GM12878 (cell line): ENCODE data around the gene NOP16. TPM values are rescaled to one million over a fixed set of nuclear protein-coding genes. Genes with fewer than 3 reads are reported as not detected.

Experiments used
- ATAC-seq: fragments of 200-7000 bp; cut with Tn5 transposase; 3 replicates; pipeline ENCODE4 v1.9.1; 2020; ENCODE audit warnings: mild to moderate bottlenecking, moderate library complexity
- BruUV-seq: library from RNA; stranded (reverse); fragments of 400-500 nt; replicated peaks from 2 replicates; lab custom pipeline; 2021; lab: Mats Ljungman, UMichigan
- CTCF ChIA-PET: fragments of 300-600 bp; sonication (Branson Sonifier 250); formaldehyde crosslinking; extraction: SDS; loops from one replicate; lab custom pipeline; 2021; ENCODE audit warnings: inconsistent platforms; lab: Yijun Ruan, JAX
- POLR2A ChIA-PET: fragments of 350-600 bp; formaldehyde crosslinking; extraction: SDS; loops from one replicate; lab custom pipeline; 2021; ENCODE audit warnings: inconsistent platforms; lab: Charles Lee
- RAD21 ChIA-PET: fragments of 300-600 bp; sonication (Branson Sonifier 250); formaldehyde crosslinking; loops from one replicate; lab custom pipeline; 2023; ENCODE audit warnings: antibody characterized with exemption; ENCODE audit not compliant: unreplicated experiment; lab: Charles Lee
- SMC1A ChIA-PET: fragments of 300-600 bp; sonication (Branson Sonifier 250); formaldehyde crosslinking; loops from one replicate; lab custom pipeline; 2023; ENCODE audit not compliant: unreplicated experiment, uncharacterized antibody; lab: Charles Lee
- DNase-seq: peaks from one replicate; pipeline ENCODE4 v3.0.0-alpha.2; 2011; ENCODE audit warnings: low read depth, low spot score
- FAIRE-seq: peaks from 3 replicates; lab custom pipeline; 2011; peaks lifted over from hg19 to GRCh38; lab: Jason Lieb, UNC
- H2AFZ ChIP-seq: 2 replicates; pipeline ENCODE4 v1.6.0; 2011; ENCODE audit warnings: low read depth, low read length, control low read depth; ENCODE audit not compliant: control insufficient read depth
- H3K27ac ChIP-seq: 2 replicates; pipeline ENCODE4 v1.5.1; 2011; ENCODE audit warnings: control low read depth; ENCODE audit not compliant: control insufficient read depth, insufficient read depth
- H3K27me3 ChIP-seq, 2 experiments: replicated peaks in 1 of 2; 2 replicates each; pipeline versions ENCODE4 v1.6.0 to v1.6.1; 2011; ENCODE audit warnings: low read length in 1 of 2; ENCODE audit not compliant: control insufficient read depth in 2 of 2, insufficient read depth in 2 of 2
- H3K36me3 ChIP-seq, 2 experiments: 2 replicates each; pipeline ENCODE4 v1.5.1; 2011; ENCODE audit warnings: low read length in 1 of 2; ENCODE audit not compliant: control insufficient read depth in 2 of 2, insufficient read depth in 2 of 2
- H3K4me1 ChIP-seq: 2 replicates; pipeline ENCODE4 v1.6.1; 2011; ENCODE audit warnings: mild to moderate bottlenecking, low read length, moderate library complexity, mixed read lengths; ENCODE audit not compliant: control insufficient read depth, insufficient read depth
- H3K4me2 ChIP-seq: 2 replicates; pipeline ENCODE4 v1.6.0; 2011; ENCODE audit warnings: control low read depth; ENCODE audit not compliant: control insufficient read depth, insufficient read depth
- H3K4me3 ChIP-seq: fragments of 200-600 bp; sonication (generic); 2 replicates; pipeline ENCODE4 v1.5.1; 2016
- H3K79me2 ChIP-seq: 2 replicates; pipeline ENCODE4 v1.6.0; 2011; ENCODE audit warnings: low read length; ENCODE audit not compliant: control insufficient read depth, insufficient read depth
- H3K9ac ChIP-seq: 2 replicates; pipeline ENCODE4 v1.8.0; 2011; ENCODE audit warnings: low read length, control low read depth, mixed read lengths; ENCODE audit not compliant: control insufficient read depth, insufficient read depth
- H3K9me3 ChIP-seq: replicated peaks from 3 replicates; pipeline ENCODE4 v1.5.1; 2011; ENCODE audit warnings: mild to moderate bottlenecking, low read length; ENCODE audit not compliant: control insufficient read depth, insufficient read depth
- H4K20me1 ChIP-seq: 2 replicates; pipeline ENCODE4 v1.6.0; 2011; ENCODE audit not compliant: control insufficient read depth, insufficient read depth
- JUNB ChIP-seq: IDR thresholded peaks from 2 replicates; pipeline ENCODE4 v1.6.1; 2016; ENCODE audit warnings: antibody characterized with exemption, mild to moderate bottlenecking
- NR2C1 ChIP-seq: fragments of 450-650 bp; IDR thresholded peaks from 2 replicates; pipeline ENCODE4 v1.6.1; 2017; ENCODE audit warnings: antibody characterized with exemption, mild to moderate bottlenecking, moderate library complexity
- POLR2AphosphoS5 ChIP-seq: IDR thresholded peaks from 2 replicates; pipeline ENCODE4 v1.6.1; 2011; ENCODE audit warnings: mild to moderate bottlenecking, low read length, inconsistent platforms
- RELA ChIP-seq: fragments of 450-650 bp; IDR thresholded peaks from 2 replicates; pipeline ENCODE4 v1.8.0; 2014; ENCODE audit warnings: borderline replicate concordance; ENCODE audit not compliant: partially characterized antibody
- ZNF274 ChIP-seq: IDR thresholded peaks from one replicate; pipeline ENCODE4 v1.8.0; 2011; ENCODE audit not compliant: insufficient read length, insufficient read depth
- WGBS: methylation state at CpG from one replicate; pipeline ENCODE4 v1.1.6; 2016; ENCODE audit warnings: low lambda C conversion rate; ENCODE audit not compliant: insufficient replicate concordance, insufficient coverage; ENCODE audit errors: missing lambda C conversion rate; 5-methylcytosine and 5-hydroxymethylcytosine counted together
- in situ Hi-C: fragments of 300-500 bp; cut with MboI; formaldehyde crosslinking; loops from 9 replicates; pipeline ENCODE4 v1.14.3; 2018; ENCODE audit warnings: mixed read lengths
- intact Hi-C: fragments of 100-400 bp; cut with micrococcal nuclease; formaldehyde crosslinking; loops from one replicate; pipeline ENCODE4 v1.14.2; 2022; ENCODE audit not compliant: unreplicated experiment
- polyA plus RNA-seq, 11 experiments: library from polyadenylated mRNA; depleted of rRNA in 4 of 11; unstranded in 6 of 11; stranded (reverse) in 5 of 11; fragments of >200 nt; fragmentation: Nextera tagmentation in 4 of 11; fragmentation: Illumina TruSeq in 1 of 11; extraction: Ambion mirVana in 4 of 11; extraction: Trizol in 1 of 11; gene quantifications; 1 replicate in 1 of 11; 2 replicates in 10 of 11; pipeline versions ENCODE4 v1.2.1 to v1.2.3, GENCODE V29; 2011 to 2016; ENCODE audit warnings: inconsistent platforms in 2 of 11, missing spikeins in 2 of 11, low read depth in 1 of 11
- total RNA-seq, 4 experiments: library from RNA; depleted of rRNA in 3 of 4; stranded (reverse); fragments of >200 nt in 3 of 4; fragmentation: Illumina TruSeq in 1 of 4; extraction: Trizol in 1 of 4; gene quantifications; 2 replicates each; pipeline versions ENCODE4 v1.2.1 to v1.2.3, GENCODE V29; 2013 to 2021
- TF ChIP-seq, protein P1 (sequence below): fragments of 450-650 bp; formaldehyde crosslinking; IDR thresholded peaks from 2 replicates; pipeline ENCODE4 v1.4.0; 2022; ENCODE audit warnings: mild to moderate bottlenecking, moderate library complexity
- TF ChIP-seq, protein P2 (sequence below): fragments of 450-650 bp; IDR thresholded peaks from 2 replicates; pipeline ENCODE4 v1.6.1; 2017; ENCODE audit warnings: mild to moderate bottlenecking, moderate library complexity
- TF ChIP-seq, protein P3 (sequence below): fragments of 450-650 bp; IDR thresholded peaks from 2 replicates; pipeline ENCODE4 v1.6.1; 2014; ENCODE audit warnings: mild to moderate bottlenecking

Gene NOP16
- total and polyA plus RNA-seq, 10 of the 15 experiments (the other 5 are each of a cell fraction or from before 2014, with no cell fraction given): 50.3 to 276 (median 116) TPM

DNA sequence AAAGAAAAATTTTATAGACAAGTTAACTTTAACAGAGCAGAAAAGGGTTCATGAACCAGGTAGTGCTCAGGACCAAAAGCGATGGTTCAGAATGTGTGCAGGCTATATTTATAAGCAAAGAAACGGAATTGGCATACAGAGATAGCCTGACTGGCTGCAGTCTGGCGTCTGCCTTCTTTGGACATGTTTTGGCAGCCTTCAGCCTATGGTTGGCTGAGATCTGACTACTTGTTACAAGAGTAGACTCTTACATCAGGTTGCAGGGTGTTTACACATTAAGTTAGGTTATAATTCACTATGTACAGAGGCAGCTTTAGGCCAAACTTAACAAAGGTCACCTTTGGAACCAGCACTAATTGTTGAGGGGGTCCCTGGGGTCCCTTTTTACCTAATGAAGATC lies 7.0 kb downstream of the NOP16 start:
- ATAC-seq (no peak), FAIRE-seq (no peak), DNase-seq (no peak)
- H3K4me2 ChIP-seq: no peak overlapping the region
- H3K79me2 ChIP-seq: peaks cover 15% of the 10 kb centered on the region
- ChIA-PET POLR2A (no interaction called here), SMC1A (interaction anchor here (1.0 kb wide), 1 partner anchor 54 kb away, joined by 3 read pairs; no protein-coding TSS in a partner anchor), CTCF (no interaction called here), RAD21 (no interaction called here)
- H3K9ac ChIP-seq: no peak overlapping the region
- no peaks in the 10 kb centered on the region; the same call in 2 of the 3 replicates for H3K9me3 ChIP-seq
- H2AFZ ChIP-seq: no peak overlapping the region
- WGBS: 98% methylated on average over 3 of the region's 3 CpGs
- in situ Hi-C loops: no loop called here
- BruUV-seq: no TSS peak
- peaks cover 21 to 25% of the 10 kb centered on the region in 2 experiments for H3K36me3 ChIP-seq
- peaks cover under 1% of the 10 kb centered on the region; the same call in 1 of the 2 replicates for H3K4me1 ChIP-seq
- H3K4me3 ChIP-seq: no peak overlapping the region
- no peak for TF ChIP-seq RELA
- TF ChIP-seq ZNF274: no peak
- no peak for TF ChIP-seq NR2C1
- TF ChIP-seq, protein P1, sequence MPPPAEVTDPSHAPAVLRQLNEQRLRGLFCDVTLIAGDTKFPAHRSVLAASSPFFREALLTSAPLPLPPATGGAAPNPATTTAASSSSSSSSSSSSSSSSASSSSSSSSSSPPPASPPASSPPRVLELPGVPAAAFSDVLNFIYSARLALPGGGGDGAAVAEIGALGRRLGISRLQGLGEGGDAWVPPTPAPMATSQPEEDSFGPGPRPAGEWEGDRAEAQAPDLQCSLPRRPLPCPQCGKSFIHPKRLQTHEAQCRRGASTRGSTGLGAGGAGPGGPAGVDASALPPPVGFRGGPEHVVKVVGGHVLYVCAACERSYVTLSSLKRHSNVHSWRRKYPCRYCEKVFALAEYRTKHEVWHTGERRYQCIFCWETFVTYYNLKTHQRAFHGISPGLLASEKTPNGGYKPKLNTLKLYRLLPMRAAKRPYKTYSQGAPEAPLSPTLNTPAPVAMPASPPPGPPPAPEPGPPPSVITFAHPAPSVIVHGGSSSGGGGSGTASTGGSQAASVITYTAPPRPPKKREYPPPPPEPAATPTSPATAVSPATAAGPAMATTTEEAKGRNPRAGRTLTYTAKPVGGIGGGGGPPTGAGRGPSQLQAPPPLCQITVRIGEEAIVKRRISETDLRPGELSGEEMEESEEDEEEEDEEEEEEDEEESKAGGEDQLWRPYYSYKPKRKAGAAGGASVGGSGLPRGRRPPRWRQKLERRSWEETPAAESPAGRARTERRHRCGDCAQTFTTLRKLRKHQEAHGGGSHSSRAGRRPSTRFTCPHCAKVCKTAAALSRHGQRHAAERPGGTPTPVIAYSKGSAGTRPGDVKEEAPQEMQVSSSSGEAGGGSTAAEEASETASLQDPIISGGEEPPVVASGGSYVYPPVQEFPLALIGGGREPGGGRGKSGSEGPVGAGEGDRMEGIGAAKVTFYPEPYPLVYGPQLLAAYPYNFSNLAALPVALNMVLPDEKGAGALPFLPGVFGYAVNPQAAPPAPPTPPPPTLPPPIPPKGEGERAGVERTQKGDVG: no peak
- TF ChIP-seq JUNB: no peak
- TF ChIP-seq, protein P2, sequence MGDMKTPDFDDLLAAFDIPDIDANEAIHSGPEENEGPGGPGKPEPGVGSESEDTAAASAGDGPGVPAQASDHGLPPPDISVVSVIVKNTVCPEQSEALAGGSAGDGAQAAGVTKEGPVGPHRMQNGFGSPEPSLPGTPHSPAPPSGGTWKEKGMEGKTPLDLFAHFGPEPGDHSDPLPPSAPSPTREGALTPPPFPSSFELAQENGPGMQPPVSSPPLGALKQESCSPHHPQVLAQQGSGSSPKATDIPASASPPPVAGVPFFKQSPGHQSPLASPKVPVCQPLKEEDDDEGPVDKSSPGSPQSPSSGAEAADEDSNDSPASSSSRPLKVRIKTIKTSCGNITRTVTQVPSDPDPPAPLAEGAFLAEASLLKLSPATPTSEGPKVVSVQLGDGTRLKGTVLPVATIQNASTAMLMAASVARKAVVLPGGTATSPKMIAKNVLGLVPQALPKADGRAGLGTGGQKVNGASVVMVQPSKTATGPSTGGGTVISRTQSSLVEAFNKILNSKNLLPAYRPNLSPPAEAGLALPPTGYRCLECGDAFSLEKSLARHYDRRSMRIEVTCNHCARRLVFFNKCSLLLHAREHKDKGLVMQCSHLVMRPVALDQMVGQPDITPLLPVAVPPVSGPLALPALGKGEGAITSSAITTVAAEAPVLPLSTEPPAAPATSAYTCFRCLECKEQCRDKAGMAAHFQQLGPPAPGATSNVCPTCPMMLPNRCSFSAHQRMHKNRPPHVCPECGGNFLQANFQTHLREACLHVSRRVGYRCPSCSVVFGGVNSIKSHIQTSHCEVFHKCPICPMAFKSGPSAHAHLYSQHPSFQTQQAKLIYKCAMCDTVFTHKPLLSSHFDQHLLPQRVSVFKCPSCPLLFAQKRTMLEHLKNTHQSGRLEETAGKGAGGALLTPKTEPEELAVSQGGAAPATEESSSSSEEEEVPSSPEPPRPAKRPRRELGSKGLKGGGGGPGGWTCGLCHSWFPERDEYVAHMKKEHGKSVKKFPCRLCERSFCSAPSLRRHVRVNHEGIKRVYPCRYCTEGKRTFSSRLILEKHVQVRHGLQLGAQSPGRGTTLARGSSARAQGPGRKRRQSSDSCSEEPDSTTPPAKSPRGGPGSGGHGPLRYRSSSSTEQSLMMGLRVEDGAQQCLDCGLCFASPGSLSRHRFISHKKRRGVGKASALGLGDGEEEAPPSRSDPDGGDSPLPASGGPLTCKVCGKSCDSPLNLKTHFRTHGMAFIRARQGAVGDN: no peak
- TF ChIP-seq, protein P3, sequence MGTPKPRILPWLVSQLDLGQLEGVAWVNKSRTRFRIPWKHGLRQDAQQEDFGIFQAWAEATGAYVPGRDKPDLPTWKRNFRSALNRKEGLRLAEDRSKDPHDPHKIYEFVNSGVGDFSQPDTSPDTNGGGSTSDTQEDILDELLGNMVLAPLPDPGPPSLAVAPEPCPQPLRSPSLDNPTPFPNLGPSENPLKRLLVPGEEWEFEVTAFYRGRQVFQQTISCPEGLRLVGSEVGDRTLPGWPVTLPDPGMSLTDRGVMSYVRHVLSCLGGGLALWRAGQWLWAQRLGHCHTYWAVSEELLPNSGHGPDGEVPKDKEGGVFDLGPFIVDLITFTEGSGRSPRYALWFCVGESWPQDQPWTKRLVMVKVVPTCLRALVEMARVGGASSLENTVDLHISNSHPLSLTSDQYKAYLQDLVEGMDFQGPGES: no peak
- TF ChIP-seq POLR2AphosphoS5: no peak
- no peak overlapping the region for H3K27ac ChIP-seq
- no peaks in the 10 kb centered on the region for H3K27me3 ChIP-seq
- H4K20me1 ChIP-seq: peaks cover 3% of the 10 kb centered on the region; the same call in 1 of the 2 replicates
- intact Hi-C loops: loop anchor here (10.0 kb wide), 1 partner anchor 153 kb away; the partner anchor contains the start of gene RNF44
